K562 (cell line): ENCODE results near the gene DPH2. TPM values are rescaled to one million over a fixed set of nuclear protein-coding genes. Genes with fewer than 3 reads are reported as not detected.

Experiments
- BHLHE40 ChIP-seq: IDR thresholded peaks from 2 replicates; pipeline ENCODE4 v1.6.1; 2011; ENCODE audit warnings: low read length, improper control_type of control experiment
- C11orf30 ChIP-seq: fragments of 450-650 bp; IDR thresholded peaks from 2 replicates; pipeline ENCODE4 v1.6.1; 2016; ENCODE audit warnings: low read depth, mild to moderate bottlenecking
- CBX1 ChIP-seq: sonication (generic); IDR thresholded peaks from 2 replicates; pipeline ENCODE4 v1.6.1; 2016; ENCODE audit warnings: antibody characterized with exemption, low read depth, mild to moderate bottlenecking
- CCAR2 ChIP-seq: fragments of 200-400 bp; formaldehyde crosslinking; IDR thresholded peaks from 2 replicates; pipeline ENCODE4 v1.6.1; 2017; ENCODE audit warnings: mild to moderate bottlenecking, low read depth, low read length
- CTBP1 ChIP-seq: fragments of 450-650 bp; IDR thresholded peaks from 2 replicates; pipeline ENCODE4 v1.6.1; 2016; ENCODE audit warnings: borderline replicate concordance
- FOSL1 ChIP-seq: fragments of 200-800 bp; sonication (Bioruptor generic); conservative IDR thresholded peaks from 2 replicates; pipeline ENCODE4 v1.6.1; 2016; ENCODE audit warnings: missing genetic modification characterization, missing compliant biosample characterization
- HLTF ChIP-seq: fragments of 450-650 bp; IDR thresholded peaks from 2 replicates; pipeline ENCODE4 v1.6.1; 2016
- HOXB6 ChIP-seq: fragments of 250-450 bp; sonication (Bioruptor Pico); IDR thresholded peaks from 2 replicates; pipeline ENCODE4 v1.5.1; 2022; ENCODE audit warnings: mild to moderate bottlenecking, borderline replicate concordance
- JUND ChIP-seq, 2 experiments: IDR thresholded peaks; 2 replicates in 1 of 2; 3 replicates in 1 of 2; pipeline ENCODE4 v1.6.1; 2011; ENCODE audit warnings: borderline replicate concordance in 2 of 2, low read depth in 2 of 2, low read length in 2 of 2, improper control_type of control experiment in 1 of 2, missing biosample characterization in 1 of 2, missing genetic modification characterization in 1 of 2, missing genetic modification reagents in 1 of 2
- PHF21A ChIP-seq: fragments of 450-650 bp; IDR thresholded peaks from 2 replicates; pipeline ENCODE4 v1.6.1; 2017; ENCODE audit warnings: low read depth, borderline replicate concordance
- RNF2 ChIP-seq: sonication (generic); IDR thresholded peaks from 2 replicates; pipeline ENCODE4 v1.6.1; 2016
- TAF7 ChIP-seq: fragments of 450-650 bp; IDR thresholded peaks from 2 replicates; pipeline ENCODE4 v1.6.1; 2016; ENCODE audit warnings: missing genetic modification characterization, missing compliant biosample characterization
- TAL1 ChIP-seq: fragments of 450-650 bp; IDR thresholded peaks from 2 replicates; pipeline ENCODE4 v1.6.1; 2016; ENCODE audit warnings: mild to moderate bottlenecking
- ZBTB8A ChIP-seq: fragments of 450-650 bp; IDR thresholded peaks from 2 replicates; pipeline ENCODE4 v1.6.1; 2018; ENCODE audit warnings: mild to moderate bottlenecking, moderate library complexity; ENCODE audit not compliant: partially characterized antibody
- ZNF121 ChIP-seq: sonication (generic); formaldehyde crosslinking; conservative IDR thresholded peaks from 2 replicates; pipeline ENCODE4 v1.8.0; 2022; ENCODE audit warnings: missing genetic modification reagents
- ZNF785 ChIP-seq: fragments of 250-450 bp; sonication (Bioruptor Pico); IDR thresholded peaks from 2 replicates; pipeline ENCODE4 v1.4.0; 2020; ENCODE audit warnings: mild to moderate bottlenecking
- polyA plus RNA-seq, 8 experiments: library from polyadenylated mRNA; depleted of rRNA in 4 of 8; stranded (reverse) in 5 of 8; unstranded in 3 of 8; fragments of >200 nt; fragmentation: Nextera tagmentation in 2 of 8; fragmentation: Illumina TruSeq in 1 of 8; extraction: Ambion mirVana in 2 of 8; extraction: Trizol in 1 of 8; gene quantifications; 2 replicates each; pipeline versions ENCODE4 v1.2.1 to v1.2.3, GENCODE V29; 2011 to 2014; ENCODE audit warnings: inconsistent platforms in 1 of 8, missing spikeins in 1 of 8
- total RNA-seq, 7 experiments: library from RNA; depleted of rRNA in 6 of 7; stranded (reverse); fragments of >200 nt in 6 of 7; fragmentation: Illumina TruSeq in 2 of 7; extraction: Trizol in 2 of 7; gene quantifications; 2 replicates each; pipeline versions ENCODE4 v1.2.1 to v1.2.3, GENCODE V29; 2011 to 2021; ENCODE audit warnings: low replicate concordance in 1 of 7
- TF ChIP-seq, protein P1 (sequence below): fragments of 450-650 bp; formaldehyde crosslinking; IDR thresholded peaks from 2 replicates; pipeline ENCODE4 v1.4.0; 2020; ENCODE audit warnings: mild to moderate bottlenecking, moderate library complexity
- TF ChIP-seq, protein P2 (sequence below): fragments of 250-450 bp; sonication (Bioruptor Pico); IDR thresholded peaks from 2 replicates; pipeline ENCODE4 v1.4.0; 2020; ENCODE audit warnings: mild to moderate bottlenecking
- TF ChIP-seq, protein P3 (sequence below): sonication (generic); formaldehyde crosslinking; IDR thresholded peaks from 2 replicates; pipeline ENCODE4 v1.9.0; 2022; ENCODE audit warnings: mild to moderate bottlenecking, missing genetic modification reagents
- TF ChIP-seq, protein P4 (sequence below), 2 experiments: fragments of 450-650 bp; IDR thresholded peaks; 2 replicates each; pipeline ENCODE4 v1.6.1; 2018; ENCODE audit warnings: mild to moderate bottlenecking in 2 of 2, low read depth in 1 of 2; ENCODE audit not compliant: partially characterized antibody in 2 of 2

DPH2 gene
- total and polyA plus RNA-seq, 9 of the 15 experiments (the other 6 are each of a cell fraction or from before 2014, with no cell fraction given): 17.9 to 94.1 (median 68.1) TPM

DNA sequence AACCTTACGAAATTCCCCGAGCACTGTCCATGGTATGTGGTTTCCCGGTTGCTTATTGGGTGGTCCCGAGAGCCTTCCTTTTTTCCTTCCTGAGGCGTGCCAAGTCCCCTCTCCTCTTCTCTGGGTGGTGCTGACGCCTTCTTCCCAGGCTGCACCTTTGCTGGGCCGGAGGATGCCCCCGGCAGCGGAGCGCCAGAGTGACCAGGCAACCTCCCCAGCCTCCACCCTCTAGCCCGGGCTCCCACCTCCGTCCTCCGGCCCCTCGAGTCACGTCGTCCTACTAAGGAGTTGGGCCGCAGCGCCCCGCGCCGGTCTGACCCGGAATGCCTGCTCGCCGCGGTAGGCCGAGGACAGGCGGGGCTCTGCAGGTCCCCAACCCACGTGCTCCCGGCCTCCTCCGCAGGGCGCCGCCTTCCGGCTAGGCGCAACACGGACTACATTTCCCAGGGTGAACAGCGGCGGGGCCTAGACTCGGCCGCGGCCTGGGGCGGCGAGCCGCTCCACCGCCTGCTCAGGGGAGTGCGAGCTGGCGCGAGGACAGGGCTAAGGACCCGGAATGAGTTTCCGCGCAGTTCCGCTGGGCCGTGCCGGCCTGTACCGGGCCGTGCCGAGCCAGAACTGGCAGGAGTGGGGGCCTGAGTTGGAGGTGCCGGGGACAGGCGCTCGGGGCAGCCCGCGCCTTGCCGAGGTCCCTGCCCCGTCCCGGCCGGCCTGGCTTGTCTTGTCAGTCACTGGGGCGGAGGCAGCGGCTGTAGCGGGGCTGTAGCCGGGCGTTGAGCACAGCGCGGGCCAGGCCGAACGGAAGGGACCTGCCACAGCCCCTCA lies 23.4 kb upstream of the DPH2 start, which contains the start of gene IPO13 (continued):
- TF ChIP-seq, protein P1, sequence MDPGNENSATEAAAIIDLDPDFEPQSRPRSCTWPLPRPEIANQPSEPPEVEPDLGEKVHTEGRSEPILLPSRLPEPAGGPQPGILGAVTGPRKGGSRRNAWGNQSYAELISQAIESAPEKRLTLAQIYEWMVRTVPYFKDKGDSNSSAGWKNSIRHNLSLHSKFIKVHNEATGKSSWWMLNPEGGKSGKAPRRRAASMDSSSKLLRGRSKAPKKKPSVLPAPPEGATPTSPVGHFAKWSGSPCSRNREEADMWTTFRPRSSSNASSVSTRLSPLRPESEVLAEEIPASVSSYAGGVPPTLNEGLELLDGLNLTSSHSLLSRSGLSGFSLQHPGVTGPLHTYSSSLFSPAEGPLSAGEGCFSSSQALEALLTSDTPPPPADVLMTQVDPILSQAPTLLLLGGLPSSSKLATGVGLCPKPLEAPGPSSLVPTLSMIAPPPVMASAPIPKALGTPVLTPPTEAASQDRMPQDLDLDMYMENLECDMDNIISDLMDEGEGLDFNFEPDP (CRISPR knock-in tag): 0 out of 2 replicates have a peak, but pooled peaks have one; percentile 11
- TF ChIP-seq JUND (IDR thresholded peaks at IDR 0.05; ENCODE audit: borderline replicate concordance, low read depth, low read length) (peak; percentile 68; the same call in 1 of the 2 replicates), JUND (tag; IDR thresholded peaks at IDR 0.05; ENCODE audit: borderline replicate concordance, low read depth, low read length) (peak; percentile 66; the same call in 2 of the 3 replicates), ZNF121 (CRISPR knock-in tag) (no peak), CCAR2 (no peak), TAF7 (tag) (peak; percentile 28; the same call in 1 of the 2 replicates), CBX1 (peak; percentile 92), ZBTB8A (no peak), CTBP1 (peak; percentile 95), BHLHE40 (peak; percentile 81), HLTF (no peak; the same call in 1 of the 2 replicates), ZNF785 (no peak), RNF2 (peak; percentile 57; the same call in 1 of the 2 replicates), PHF21A (peak; percentile 39; the same call in 1 of the 2 replicates), FOSL1 (peak; percentile 54), HOXB6 (CRISPR knock-in tag) (no peak), TAL1 (peak; percentile 52), C11orf30 (peak; percentile 76)
- TF ChIP-seq, protein P2, sequence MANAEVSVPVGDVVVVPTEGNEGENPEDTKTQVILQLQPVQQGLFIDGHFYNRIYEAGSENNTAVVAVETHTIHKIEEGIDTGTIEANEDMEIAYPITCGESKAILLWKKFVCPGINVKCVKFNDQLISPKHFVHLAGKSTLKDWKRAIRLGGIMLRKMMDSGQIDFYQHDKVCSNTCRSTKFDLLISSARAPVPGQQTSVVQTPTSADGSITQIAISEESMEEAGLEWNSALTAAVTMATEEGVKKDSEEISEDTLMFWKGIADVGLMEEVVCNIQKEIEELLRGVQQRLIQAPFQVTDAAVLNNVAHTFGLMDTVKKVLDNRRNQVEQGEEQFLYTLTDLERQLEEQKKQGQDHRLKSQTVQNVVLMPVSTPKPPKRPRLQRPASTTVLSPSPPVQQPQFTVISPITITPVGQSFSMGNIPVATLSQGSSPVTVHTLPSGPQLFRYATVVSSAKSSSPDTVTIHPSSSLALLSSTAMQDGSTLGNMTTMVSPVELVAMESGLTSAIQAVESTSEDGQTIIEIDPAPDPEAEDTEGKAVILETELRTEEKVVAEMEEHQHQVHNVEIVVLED: peak; percentile 72
- TF ChIP-seq, protein P3, sequence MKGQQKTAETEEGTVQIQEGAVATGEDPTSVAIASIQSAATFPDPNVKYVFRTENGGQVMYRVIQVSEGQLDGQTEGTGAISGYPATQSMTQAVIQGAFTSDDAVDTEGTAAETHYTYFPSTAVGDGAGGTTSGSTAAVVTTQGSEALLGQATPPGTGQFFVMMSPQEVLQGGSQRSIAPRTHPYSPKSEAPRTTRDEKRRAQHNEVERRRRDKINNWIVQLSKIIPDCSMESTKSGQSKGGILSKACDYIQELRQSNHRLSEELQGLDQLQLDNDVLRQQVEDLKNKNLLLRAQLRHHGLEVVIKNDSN (CRISPR knock-in tag): peak; percentile 99
- TF ChIP-seq, protein P4, sequence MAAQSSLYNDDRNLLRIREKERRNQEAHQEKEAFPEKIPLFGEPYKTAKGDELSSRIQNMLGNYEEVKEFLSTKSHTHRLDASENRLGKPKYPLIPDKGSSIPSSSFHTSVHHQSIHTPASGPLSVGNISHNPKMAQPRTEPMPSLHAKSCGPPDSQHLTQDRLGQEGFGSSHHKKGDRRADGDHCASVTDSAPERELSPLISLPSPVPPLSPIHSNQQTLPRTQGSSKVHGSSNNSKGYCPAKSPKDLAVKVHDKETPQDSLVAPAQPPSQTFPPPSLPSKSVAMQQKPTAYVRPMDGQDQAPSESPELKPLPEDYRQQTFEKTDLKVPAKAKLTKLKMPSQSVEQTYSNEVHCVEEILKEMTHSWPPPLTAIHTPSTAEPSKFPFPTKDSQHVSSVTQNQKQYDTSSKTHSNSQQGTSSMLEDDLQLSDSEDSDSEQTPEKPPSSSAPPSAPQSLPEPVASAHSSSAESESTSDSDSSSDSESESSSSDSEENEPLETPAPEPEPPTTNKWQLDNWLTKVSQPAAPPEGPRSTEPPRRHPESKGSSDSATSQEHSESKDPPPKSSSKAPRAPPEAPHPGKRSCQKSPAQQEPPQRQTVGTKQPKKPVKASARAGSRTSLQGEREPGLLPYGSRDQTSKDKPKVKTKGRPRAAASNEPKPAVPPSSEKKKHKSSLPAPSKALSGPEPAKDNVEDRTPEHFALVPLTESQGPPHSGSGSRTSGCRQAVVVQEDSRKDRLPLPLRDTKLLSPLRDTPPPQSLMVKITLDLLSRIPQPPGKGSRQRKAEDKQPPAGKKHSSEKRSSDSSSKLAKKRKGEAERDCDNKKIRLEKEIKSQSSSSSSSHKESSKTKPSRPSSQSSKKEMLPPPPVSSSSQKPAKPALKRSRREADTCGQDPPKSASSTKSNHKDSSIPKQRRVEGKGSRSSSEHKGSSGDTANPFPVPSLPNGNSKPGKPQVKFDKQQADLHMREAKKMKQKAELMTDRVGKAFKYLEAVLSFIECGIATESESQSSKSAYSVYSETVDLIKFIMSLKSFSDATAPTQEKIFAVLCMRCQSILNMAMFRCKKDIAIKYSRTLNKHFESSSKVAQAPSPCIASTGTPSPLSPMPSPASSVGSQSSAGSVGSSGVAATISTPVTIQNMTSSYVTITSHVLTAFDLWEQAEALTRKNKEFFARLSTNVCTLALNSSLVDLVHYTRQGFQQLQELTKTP (IDR thresholded peaks at IDR 0.05; ENCODE audit: low read depth in 1 of 2, partially characterized antibody in 2 of 2): peak; percentile 91 to 96
